ENCODE data around the gene LRRFIP2. TPM values are rescaled to one million over a fixed set of nuclear protein-coding genes. Genes with fewer than 3 reads are reported as not detected.

The LRRFIP2 gene
- total and polyA plus RNA-seq, 2 experiments from 2014 or later, result 77.6 to 77.7 TPM

GRCh38 chr3:37197810-37198371 lies 23.5 kb upstream of the LRRFIP2 start:
- Histone ChIP-seq H3K79me2 (ENCODE audit: insufficient read depth) (no peaks in the 10 kb centered on the region), H3K9me2 (ENCODE audit: insufficient read depth) (no peaks in the 10 kb centered on the region), H3K9ac (peak overlapping the region; percentile 51), H3K27ac (peak overlapping the region; percentile 83), H4K20me1 (ENCODE audit: insufficient read depth) (no peaks in the 10 kb centered on the region), H3K4me3 (no peak overlapping the region), H3K27me3 (replicated peaks; ENCODE audit: insufficient read depth) (no peaks in the 10 kb centered on the region), H3K4me1 (ENCODE audit: insufficient read depth) (peaks cover 34% of the 10 kb centered on the region), H3K9me3 (ENCODE audit: low read depth) (no peaks in the 10 kb centered on the region), H3K36me3 (ENCODE audit: low read depth) (no peaks in the 10 kb centered on the region), H3K4me2 (ENCODE audit: unreplicated experiment) (peak overlapping the region; percentile 45), H2AFZ (peak overlapping the region; percentile 29; the same call in 1 of the 2 replicates), H3F3A (ENCODE audit: insufficient read depth) (peaks cover 28% of the 10 kb centered on the region)
- TF ChIP-seq EZH2 (IDR thresholded peaks at IDR 0.05; ENCODE audit: insufficient read depth, poor library complexity, severe bottlenecking), result no peak
- TF ChIP-seq EZH2phosphoT487 (IDR thresholded peaks at IDR 0.05; ENCODE audit: insufficient read depth, low read depth), result no peak
- DNase-seq, result peak; percentile 76
- in situ Hi-C loops (cut with MboI), result no loop called here
- 0 to 4% methylated on average over 2 of the region's 2 CpGs for WGBS, 2 experiments (ENCODE audit: low coverage in 1 of 2, low lambda C conversion rate in 2 of 2, missing lambda C conversion rate in 2 of 2)

DNA sequence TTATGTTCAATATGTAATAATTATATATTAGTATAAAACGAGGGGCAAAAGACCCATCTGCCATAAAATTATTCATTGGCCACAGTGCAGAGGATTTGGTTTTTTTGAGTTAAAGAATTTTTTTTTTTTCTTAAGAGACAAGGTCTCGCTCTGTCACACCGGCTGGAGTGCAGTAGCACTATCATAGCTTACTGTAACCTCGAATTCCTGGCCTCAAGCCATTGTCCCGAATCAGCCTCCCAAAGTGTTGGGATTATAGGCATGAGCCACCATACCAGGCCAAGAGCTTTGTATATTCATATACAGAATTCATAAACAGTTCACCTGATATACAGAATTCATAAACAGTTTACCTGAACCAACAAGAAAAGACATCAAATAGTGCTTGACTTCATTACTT lies 20.2 kb upstream of the LRRFIP2 start:
- DNase-seq, result no peak
- H4K20me1 ChIP-seq (ENCODE audit: insufficient read depth), result no peaks in the 10 kb centered on the region
- peaks cover 27% of the 10 kb centered on the region for H3K4me1 ChIP-seq (ENCODE audit: insufficient read depth)
- H3K9ac ChIP-seq, result no peak overlapping the region
- no peaks in the 10 kb centered on the region for H3K9me2 ChIP-seq (ENCODE audit: insufficient read depth)
- no peak overlapping the region for H3K4me3 ChIP-seq
- H3K36me3 ChIP-seq (ENCODE audit: low read depth), result no peaks in the 10 kb centered on the region
- H3K4me2 ChIP-seq (ENCODE audit: unreplicated experiment), result no peak overlapping the region
- in situ Hi-C loops (cut with MboI), result no loop called here
- no peaks in the 10 kb centered on the region for H3K79me2 ChIP-seq (ENCODE audit: insufficient read depth)
- no peaks in the 10 kb centered on the region for H3K27me3 ChIP-seq (replicated peaks; ENCODE audit: insufficient read depth)
- H2AFZ ChIP-seq, result no peak overlapping the region
- H3K27ac ChIP-seq, result no peak overlapping the region
- TF ChIP-seq EZH2 (IDR thresholded peaks at IDR 0.05; ENCODE audit: insufficient read depth, poor library complexity, severe bottlenecking) (no peak), EZH2phosphoT487 (IDR thresholded peaks at IDR 0.05; ENCODE audit: insufficient read depth, low read depth) (no peak)
- peaks cover 28% of the 10 kb centered on the region for H3F3A ChIP-seq (ENCODE audit: insufficient read depth)
- 95 to 98% methylated on average over 5 of the region's 5 CpGs for WGBS, 2 experiments (ENCODE audit: low coverage in 1 of 2, low lambda C conversion rate in 2 of 2, missing lambda C conversion rate in 2 of 2)
- no peaks in the 10 kb centered on the region for H3K9me3 ChIP-seq (ENCODE audit: low read depth)

GRCh38 chr3:37190667-37191066 lies 16.3 kb upstream of the LRRFIP2 start:
- in situ Hi-C loops (cut with MboI), result no loop called here
- Histone ChIP-seq H3K9me2 (ENCODE audit: insufficient read depth) (no peaks in the 10 kb centered on the region), H3F3A (ENCODE audit: insufficient read depth) (no peaks in the 10 kb centered on the region), H4K20me1 (ENCODE audit: insufficient read depth) (no peaks in the 10 kb centered on the region), H3K9me3 (ENCODE audit: low read depth) (no peaks in the 10 kb centered on the region), H2AFZ (no peak overlapping the region), H3K27ac (no peak overlapping the region), H3K79me2 (ENCODE audit: insufficient read depth) (0 out of 2 replicates have a peak, but pooled peaks cover 7% of the 10 kb centered on the region), H3K27me3 (replicated peaks; ENCODE audit: insufficient read depth) (no peaks in the 10 kb centered on the region), H3K9ac (no peak overlapping the region), H3K4me3 (no peak overlapping the region), H3K4me1 (ENCODE audit: insufficient read depth) (no peaks in the 10 kb centered on the region), H3K4me2 (ENCODE audit: unreplicated experiment) (no peak overlapping the region), H3K36me3 (ENCODE audit: low read depth) (no peaks in the 10 kb centered on the region)
- DNase-seq, result no peak
- TF ChIP-seq EZH2 (IDR thresholded peaks at IDR 0.05; ENCODE audit: insufficient read depth, poor library complexity, severe bottlenecking) (no peak), EZH2phosphoT487 (IDR thresholded peaks at IDR 0.05; ENCODE audit: insufficient read depth, low read depth) (no peak)
- WGBS, 2 experiments (ENCODE audit: low coverage in 1 of 2, low lambda C conversion rate in 2 of 2, missing lambda C conversion rate in 2 of 2), result 86 to 100% methylated on average over 1 of the region's 1 CpG

DNA sequence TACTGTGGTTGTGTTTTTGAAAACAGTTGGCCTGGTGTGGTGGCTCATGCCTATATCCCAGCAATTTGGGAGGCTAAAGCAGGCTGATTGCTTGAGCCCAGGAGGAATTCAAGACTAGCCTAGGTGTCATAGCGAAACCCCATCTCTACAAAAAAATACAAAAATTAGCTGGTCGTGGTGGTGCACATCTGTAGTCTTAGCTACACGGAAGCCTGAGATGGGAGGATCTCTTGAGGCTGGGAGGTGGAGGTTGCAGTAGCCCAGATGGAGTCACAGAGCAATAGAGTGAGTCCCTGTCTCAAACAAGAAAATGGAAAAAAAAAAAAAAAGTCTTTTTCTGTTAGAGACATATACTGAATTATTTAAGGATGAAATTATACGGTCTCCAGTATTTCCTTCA lies 14.7 kb upstream of the LRRFIP2 start:
- TF ChIP-seq EZH2 (IDR thresholded peaks at IDR 0.05; ENCODE audit: insufficient read depth, poor library complexity, severe bottlenecking) (no peak), EZH2phosphoT487 (IDR thresholded peaks at IDR 0.05; ENCODE audit: insufficient read depth, low read depth) (no peak)
- Histone ChIP-seq H3K4me3 (no peak overlapping the region), H3K9me3 (ENCODE audit: low read depth) (no peaks in the 10 kb centered on the region), H2AFZ (no peak overlapping the region), H3K4me1 (ENCODE audit: insufficient read depth) (peaks cover 11% of the 10 kb centered on the region), H3K36me3 (ENCODE audit: low read depth) (no peaks in the 10 kb centered on the region), H3K9ac (no peak overlapping the region), H3K4me2 (ENCODE audit: unreplicated experiment) (no peak overlapping the region), H3K79me2 (ENCODE audit: insufficient read depth) (peaks cover 12% of the 10 kb centered on the region; the same call in 1 of the 2 replicates), H3K9me2 (ENCODE audit: insufficient read depth) (no peaks in the 10 kb centered on the region), H3K27me3 (replicated peaks; ENCODE audit: insufficient read depth) (no peaks in the 10 kb centered on the region), H3F3A (ENCODE audit: insufficient read depth) (peaks cover 13% of the 10 kb centered on the region), H3K27ac (no peak overlapping the region), H4K20me1 (ENCODE audit: insufficient read depth) (no peaks in the 10 kb centered on the region)
- in situ Hi-C loops (cut with MboI), result no loop called here
- 72 to 76% methylated on average over 4 of the region's 4 CpGs for WGBS, 2 experiments (ENCODE audit: low coverage in 1 of 2, low lambda C conversion rate in 2 of 2, missing lambda C conversion rate in 2 of 2)
- no peak for DNase-seq

Measured in GM23248 (cell line).